Activated CD8-positive, alpha-beta memory T cell treated with anti-CD3 and anti-CD28 coated beads, Interleukin-2, amount 10 ng/mL, durations not matched to agents 7 days and 5 days (primary cell): ENCODE measurements around the gene PMFBP1. TPM values are rescaled to one million over a fixed set of nuclear protein-coding genes. Genes with fewer than 3 reads are reported as not detected.

Experiments
- ATAC-seq: fragments of 150-1000 bp; cut with Tn5 transposase; one replicate; pipeline ENCODE4 v1.10.0; 2021; ENCODE audit warnings: moderate library complexity
- CTCF ChIA-PET: fragments of 350-600 bp; sonication (Branson Sonifier 250); formaldehyde crosslinking; loops from one replicate; lab custom pipeline; 2021; ENCODE audit warnings: antibody characterized with exemption; lab: Charles Lee
- DNase-seq: peaks from one replicate; pipeline ENCODE4 v3.0.0-alpha.2; 2020
- H3K27ac Mint-ChIP-seq: one replicate; pipeline ENCODE4 v1.8.0; 2021; ENCODE audit warnings: mild to moderate bottlenecking, mixed read lengths
- H3K27me3 Mint-ChIP-seq: one replicate; pipeline ENCODE4 v1.8.0; 2021; ENCODE audit warnings: mixed read lengths
- H3K36me3 Mint-ChIP-seq: one replicate; pipeline ENCODE4 v1.8.0; 2021; ENCODE audit warnings: mild to moderate bottlenecking, mixed read lengths
- H3K4me1 Mint-ChIP-seq: one replicate; pipeline ENCODE4 v1.8.0; 2021; ENCODE audit warnings: mixed read lengths
- H3K4me3 Mint-ChIP-seq: one replicate; pipeline ENCODE4 v1.8.0; 2021; ENCODE audit warnings: mild to moderate bottlenecking, moderate library complexity, mixed read lengths
- H3K9me3 Mint-ChIP-seq: one replicate; pipeline ENCODE4 v1.8.0; 2022; ENCODE audit warnings: low read depth, mixed read lengths
- total RNA-seq, 2 experiments: library from RNA; stranded (reverse); gene quantifications; one replicate each; pipeline ENCODE4 v1.2.3, GENCODE V29; 2021

Gene PMFBP1
- total RNA-seq, 2 experiments from 2014 or later, result 2.1 to 6.3 TPM

GRCh38 chr16:72137380-72138063 is 34.4 kb downstream of the PMFBP1 start:
- CTCF ChIA-PET, result no interaction called here
- no peak overlapping the region for H3K27ac Mint-ChIP-seq

GRCh38 chr16:72134507-72134906 is 37.4 kb downstream of the PMFBP1 start:
- no peak overlapping the region for H3K27ac Mint-ChIP-seq
- no peaks in the 10 kb centered on the region for H3K9me3 Mint-ChIP-seq
- no peaks in the 10 kb centered on the region for H3K36me3 Mint-ChIP-seq
- ATAC-seq, result no peak
- no peaks in the 10 kb centered on the region for H3K27me3 Mint-ChIP-seq
- H3K4me1 Mint-ChIP-seq, result no peaks in the 10 kb centered on the region
- CTCF ChIA-PET, result no interaction called here
- no peak for DNase-seq
- no peak overlapping the region for H3K4me3 Mint-ChIP-seq

More at GRCh38 chr16:72137380-72138063, 34.4 kb downstream of the PMFBP1 start:
- ATAC-seq (no peak), DNase-seq (no peak)
- Mint-ChIP-seq H3K4me3 (no peak overlapping the region), H3K36me3 (no peaks in the 10 kb centered on the region), H3K4me1 (no peaks in the 10 kb centered on the region), H3K27me3 (peaks cover 7% of the 10 kb centered on the region), H3K9me3 (no peaks in the 10 kb centered on the region)

GRCh38 chr16:72132726-72133125 is 39.2 kb downstream of the PMFBP1 start:
- DNase-seq (no peak), ATAC-seq (no peak)
- Mint-ChIP-seq H3K9me3 (no peaks in the 10 kb centered on the region), H3K27ac (no peak overlapping the region), H3K4me1 (no peaks in the 10 kb centered on the region), H3K36me3 (no peaks in the 10 kb centered on the region), H3K4me3 (no peak overlapping the region), H3K27me3 (no peaks in the 10 kb centered on the region)
- CTCF ChIA-PET, result no interaction called here

GRCh38 chr16:72131036-72131435 is 40.9 kb downstream of the PMFBP1 start:
- ATAC-seq (no peak), DNase-seq (no peak)
- no peak overlapping the region for H3K27ac Mint-ChIP-seq
- no peak overlapping the region for H3K4me3 Mint-ChIP-seq
- H3K4me1 Mint-ChIP-seq, result no peaks in the 10 kb centered on the region
- no peaks in the 10 kb centered on the region for H3K36me3 Mint-ChIP-seq
- H3K27me3 Mint-ChIP-seq, result no peaks in the 10 kb centered on the region
- no peaks in the 10 kb centered on the region for H3K9me3 Mint-ChIP-seq
- CTCF ChIA-PET, result no interaction called here

- DNase-seq (no peak), ATAC-seq (no peak)
- CTCF ChIA-PET, result no interaction called here
- Mint-ChIP-seq H3K4me3 (no peak overlapping the region), H3K9me3 (no peaks in the 10 kb centered on the region), H3K4me1 (no peaks in the 10 kb centered on the region), H3K27ac (no peak overlapping the region), H3K27me3 (no peaks in the 10 kb centered on the region), H3K36me3 (no peaks in the 10 kb centered on the region)
These were observed 41.8 kb downstream of the PMFBP1 start for GRCh38 chr16:72129976-72130656.

GRCh38 chr16:72128701-72129100 is 43.3 kb downstream of the PMFBP1 start:
- H3K4me3 Mint-ChIP-seq, result no peak overlapping the region
- H3K4me1 Mint-ChIP-seq, result no peaks in the 10 kb centered on the region
- H3K27me3 Mint-ChIP-seq, result no peaks in the 10 kb centered on the region
- no peak overlapping the region for H3K27ac Mint-ChIP-seq
- H3K36me3 Mint-ChIP-seq, result no peaks in the 10 kb centered on the region
- CTCF ChIA-PET, result interaction anchor here (1.1 kb wide), 1 partner anchor 338 kb away, joined by 4 read pairs; no protein-coding TSS in a partner anchor
- no peaks in the 10 kb centered on the region for H3K9me3 Mint-ChIP-seq
- DNase-seq (no peak), ATAC-seq (no peak)

- ATAC-seq (no peak), DNase-seq (no peak)
- no peak overlapping the region for H3K4me3 Mint-ChIP-seq
- H3K27ac Mint-ChIP-seq, result no peak overlapping the region
- no peaks in the 10 kb centered on the region for H3K4me1 Mint-ChIP-seq
- no peaks in the 10 kb centered on the region for H3K36me3 Mint-ChIP-seq
- CTCF ChIA-PET, result no interaction called here
- no peaks in the 10 kb centered on the region for H3K27me3 Mint-ChIP-seq
- H3K9me3 Mint-ChIP-seq, result no peaks in the 10 kb centered on the region
These were observed 45.6 kb downstream of the PMFBP1 start for GRCh38 chr16:72126429-72126765.

GRCh38 chr16:72125635-72126428 is 46.1 kb downstream of the PMFBP1 start:
- Mint-ChIP-seq H3K36me3 (no peaks in the 10 kb centered on the region), H3K4me3 (no peak overlapping the region), H3K27ac (no peak overlapping the region), H3K27me3 (no peaks in the 10 kb centered on the region), H3K4me1 (no peaks in the 10 kb centered on the region), H3K9me3 (no peaks in the 10 kb centered on the region)
- ATAC-seq (no peak), DNase-seq (no peak)
- CTCF ChIA-PET, result interaction anchor here (0.7 to 2.6 kb wide), 13 partner anchors 13 to 377 kb away, joined by 3 to 11 read pairs (median 3); partner anchors contain the start of genes DHX38 and TXNL4B

GRCh38 chr16:72124761-72125634 is 47.0 kb downstream of the PMFBP1 start:
- peak; percentile 71 for DNase-seq
- ATAC-seq, result peak; percentile 82
- Mint-ChIP-seq H3K4me1 (no peaks in the 10 kb centered on the region), H3K4me3 (no peak overlapping the region), H3K36me3 (no peaks in the 10 kb centered on the region), H3K27me3 (no peaks in the 10 kb centered on the region), H3K27ac (no peak overlapping the region), H3K9me3 (no peaks in the 10 kb centered on the region)
- CTCF ChIA-PET, result interaction anchor here (0.7 to 2.6 kb wide), 21 partner anchors 11 to 378 kb away, joined by 3 to 11 read pairs (median 3); partner anchors contain the start of genes DHX38 and TXNL4B

GRCh38 chr16:72124148-72124547 is 47.8 kb downstream of the PMFBP1 start:
- no peaks in the 10 kb centered on the region for H3K4me1 Mint-ChIP-seq
- ATAC-seq (no peak), DNase-seq (no peak)
- H3K36me3 Mint-ChIP-seq, result no peaks in the 10 kb centered on the region
- H3K4me3 Mint-ChIP-seq, result no peak overlapping the region
- no peak overlapping the region for H3K27ac Mint-ChIP-seq
- no peaks in the 10 kb centered on the region for H3K27me3 Mint-ChIP-seq
- CTCF ChIA-PET, result interaction anchor here (0.8 to 2.6 kb wide), 18 partner anchors 10 to 379 kb away, joined by 3 to 11 read pairs (median 3); partner anchors contain the start of genes DHX38 and TXNL4B
- H3K9me3 Mint-ChIP-seq, result no peaks in the 10 kb centered on the region

GRCh38 chr16:72123426-72123825 is 48.5 kb downstream of the PMFBP1 start:
- Mint-ChIP-seq H3K36me3 (no peaks in the 10 kb centered on the region), H3K4me3 (no peak overlapping the region), H3K4me1 (no peaks in the 10 kb centered on the region), H3K27ac (no peak overlapping the region), H3K27me3 (no peaks in the 10 kb centered on the region), H3K9me3 (no peaks in the 10 kb centered on the region)
- CTCF ChIA-PET, result interaction anchor here (0.7 to 2.6 kb wide), 4 partner anchors 10 to 343 kb away, joined by 3 to 11 read pairs (median 4); no protein-coding TSS in a partner anchor
- DNase-seq (no peak), ATAC-seq (no peak)

GRCh38 chr16:72122916-72123315 is 49.0 kb downstream of the PMFBP1 start:
- H3K36me3 Mint-ChIP-seq, result no peaks in the 10 kb centered on the region
- no peaks in the 10 kb centered on the region for H3K9me3 Mint-ChIP-seq
- ATAC-seq, result no peak
- no peaks in the 10 kb centered on the region for H3K4me1 Mint-ChIP-seq
- no peak overlapping the region for H3K27ac Mint-ChIP-seq
- no peaks in the 10 kb centered on the region for H3K27me3 Mint-ChIP-seq
- CTCF ChIA-PET, result interaction anchor here (0.7 to 2.6 kb wide), 3 partner anchors 28 to 344 kb away, joined by 3 to 11 read pairs (median 3); no protein-coding TSS in a partner anchor
- no peak overlapping the region for H3K4me3 Mint-ChIP-seq
- no peak for DNase-seq
